Upper lobe of right lung (tissue), 1 donor: ENCODE data around the gene HEXIM2. TPM values are rescaled to one million over a fixed set of nuclear protein-coding genes. Genes with fewer than 3 reads are reported as not detected.

Source experiments
- ATAC-seq: fragments of 200-7000 bp; cut with Tn5 transposase; one replicate; pipeline ENCODE4 v1.9.1; 2020; ENCODE audit warnings: mild to moderate bottlenecking, moderate library complexity
- DNase-seq: peaks from one replicate; pipeline ENCODE4 v3.0.0-alpha.2; 2020
- H3K27ac ChIP-seq: fragments of 200-600 bp; one replicate; pipeline ENCODE4 v1.8.0; 2022
- H3K27me3 ChIP-seq: fragments of 200-600 bp; one replicate; pipeline ENCODE4 v1.8.0; 2022; ENCODE audit warnings: mild to moderate bottlenecking
- H3K36me3 ChIP-seq: fragments of 200-600 bp; one replicate; pipeline ENCODE4 v1.8.0; 2022
- H3K4me1 ChIP-seq: fragments of 200-600 bp; one replicate; pipeline ENCODE4 v1.8.0; 2022
- H3K4me3 ChIP-seq: fragments of 200-600 bp; one replicate; pipeline ENCODE4 v1.8.0; 2022; ENCODE audit warnings: mild to moderate bottlenecking
- H3K9me3 ChIP-seq: fragments of 200-600 bp; one replicate; pipeline ENCODE4 v1.8.0; 2022
- CTCF ChIP-seq: fragments of 200-600 bp; IDR thresholded peaks from one replicate; pipeline ENCODE4 v1.8.0; 2022; ENCODE audit warnings: antibody characterized with exemption
- intact Hi-C: fragments of 100-400 bp; cut with DNase I; formaldehyde crosslinking; loops from one replicate; pipeline ENCODE4 v1.11.0; 2022
- microRNA-seq: library from miRNA; unstranded; fragments of <30 nt; microRNA quantifications from one replicate; pipeline ENCODE4 v1.2.0, GENCODE V29; 2020; ENCODE audit warnings: borderline microRNAs expressed
- total RNA-seq: library from RNA; stranded (reverse); fragmentation: NEBNext Ultra II Directional; extraction: Animal tissue kit (Norgen Biotek cat#: 25700); gene quantifications from one replicate; pipeline ENCODE4 v1.2.1, GENCODE V29; 2021
- donor health status: DM: no; HTN: yes; CAD: no; lungs with severe emphysema.

Gene HEXIM2
- total RNA-seq, 1 donor from 2014 or later = 5.7 TPM

GRCh38 chr17:45218895-45219661 is 57.4 kb downstream of the HEXIM2 start:
- ATAC-seq (peak; percentile 90), DNase-seq (peak; percentile 88)
- Histone ChIP-seq H3K27me3 (no peaks in the 10 kb centered on the region), H3K4me3 (no peak overlapping the region), H3K9me3 (no peaks in the 10 kb centered on the region), H3K36me3 (no peaks in the 10 kb centered on the region), H3K27ac (no peak overlapping the region), H3K4me1 (peaks cover 9% of the 10 kb centered on the region)
- intact Hi-C loops = no loop called here
- peak; percentile 97 for TF ChIP-seq CTCF

Small RNAs within 50 kb of the gene (microRNA-seq; reads per million reads assigned to microRNA genes)
- not detected for gene MIR6784

Other genes starting within 250 kb of the HEXIM2 start
- not detected for gene GFAP, start 246.4 kb upstream of the HEXIM2 start, total RNA-seq
- 0.32 TPM for gene KIF18B, start 214.1 kb upstream of the HEXIM2 start, total RNA-seq
- gene C1QL1, start 193.6 kb upstream of the HEXIM2 start, total RNA-seq = 0.52 TPM
- 21.8 TPM for gene DCAKD, start 110.2 kb upstream of the HEXIM2 start, total RNA-seq
- 107 TPM for gene NMT1, start 100.6 kb upstream of the HEXIM2 start, total RNA-seq
- gene PLCD3, start 29.4 kb upstream of the HEXIM2 start, total RNA-seq = 37.0 TPM
- 16.3 TPM for gene ACBD4, start 26.2 kb upstream of the HEXIM2 start, total RNA-seq
- 36.1 TPM for gene HEXIM1, start 13.4 kb upstream of the HEXIM2 start, total RNA-seq
- gene FMNL1, start 60.0 kb downstream of the HEXIM2 start, total RNA-seq = 62.3 TPM
- gene SPATA32, start 100.2 kb downstream of the HEXIM2 start, total RNA-seq = not detected
- 9.9 TPM for gene MAP3K14, start 155.1 kb downstream of the HEXIM2 start, total RNA-seq